ENCODE data around the gene RNGTT. TPM values are rescaled to one million over a fixed set of nuclear protein-coding genes. Genes with fewer than 3 reads are reported as not detected.
"Not testable (repeated sequence)": the region's sequence is repeated elsewhere in the genome, so short reads cannot be mapped to it uniquely, and the experiment has no call there.

RNGTT gene
- total RNA-seq, 1 donor from 2014 or later, result 12.3 TPM

DNA sequence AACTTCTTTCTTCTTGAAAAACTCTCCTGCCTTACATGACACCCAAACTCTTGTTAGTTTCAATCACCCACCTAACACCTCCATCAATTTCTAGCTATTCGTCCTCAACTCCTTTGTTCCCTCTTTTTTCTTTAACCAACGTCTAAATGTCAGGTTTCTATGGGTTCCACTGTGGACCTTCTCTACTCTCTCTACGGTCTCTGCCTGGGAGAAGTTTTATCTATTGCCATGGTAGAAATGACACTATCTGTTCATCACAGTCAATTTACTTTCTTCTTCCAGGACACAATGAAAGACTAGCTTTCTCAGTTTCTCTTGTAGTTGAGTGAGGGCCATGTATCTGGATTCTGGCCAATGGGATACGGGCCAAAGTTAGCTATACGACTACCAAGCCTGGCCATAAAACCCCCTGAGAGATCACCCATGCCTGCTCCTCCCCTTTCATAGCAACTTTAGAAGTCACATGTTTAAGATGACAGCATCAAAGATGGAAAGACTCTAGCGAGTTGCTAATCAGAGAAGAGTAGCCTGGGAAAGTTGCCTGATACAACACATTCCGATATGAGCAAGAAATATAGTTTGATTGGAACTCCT is 17.9 kb downstream of the RNGTT start:
- intact Hi-C loops (cut with DNase I), result no loop called here
- TF ChIP-seq, protein P1, sequence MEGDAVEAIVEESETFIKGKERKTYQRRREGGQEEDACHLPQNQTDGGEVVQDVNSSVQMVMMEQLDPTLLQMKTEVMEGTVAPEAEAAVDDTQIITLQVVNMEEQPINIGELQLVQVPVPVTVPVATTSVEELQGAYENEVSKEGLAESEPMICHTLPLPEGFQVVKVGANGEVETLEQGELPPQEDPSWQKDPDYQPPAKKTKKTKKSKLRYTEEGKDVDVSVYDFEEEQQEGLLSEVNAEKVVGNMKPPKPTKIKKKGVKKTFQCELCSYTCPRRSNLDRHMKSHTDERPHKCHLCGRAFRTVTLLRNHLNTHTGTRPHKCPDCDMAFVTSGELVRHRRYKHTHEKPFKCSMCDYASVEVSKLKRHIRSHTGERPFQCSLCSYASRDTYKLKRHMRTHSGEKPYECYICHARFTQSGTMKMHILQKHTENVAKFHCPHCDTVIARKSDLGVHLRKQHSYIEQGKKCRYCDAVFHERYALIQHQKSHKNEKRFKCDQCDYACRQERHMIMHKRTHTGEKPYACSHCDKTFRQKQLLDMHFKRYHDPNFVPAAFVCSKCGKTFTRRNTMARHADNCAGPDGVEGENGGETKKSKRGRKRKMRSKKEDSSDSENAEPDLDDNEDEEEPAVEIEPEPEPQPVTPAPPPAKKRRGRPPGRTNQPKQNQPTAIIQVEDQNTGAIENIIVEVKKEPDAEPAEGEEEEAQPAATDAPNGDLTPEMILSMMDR (IDR thresholded peaks at IDR 0.05), result no peak
- no peaks in the 10 kb centered on the region for H3K9me3 ChIP-seq
- H3K4me3 ChIP-seq, result no peak overlapping the region
- H3K27me3 ChIP-seq, result no peaks in the 10 kb centered on the region
- no peak for ATAC-seq
- H3K36me3 ChIP-seq, result no peaks in the 10 kb centered on the region
- no peak overlapping the region for H3K27ac ChIP-seq
- H3K4me1 ChIP-seq, result no peaks in the 10 kb centered on the region
- no peak for DNase-seq

DNA sequence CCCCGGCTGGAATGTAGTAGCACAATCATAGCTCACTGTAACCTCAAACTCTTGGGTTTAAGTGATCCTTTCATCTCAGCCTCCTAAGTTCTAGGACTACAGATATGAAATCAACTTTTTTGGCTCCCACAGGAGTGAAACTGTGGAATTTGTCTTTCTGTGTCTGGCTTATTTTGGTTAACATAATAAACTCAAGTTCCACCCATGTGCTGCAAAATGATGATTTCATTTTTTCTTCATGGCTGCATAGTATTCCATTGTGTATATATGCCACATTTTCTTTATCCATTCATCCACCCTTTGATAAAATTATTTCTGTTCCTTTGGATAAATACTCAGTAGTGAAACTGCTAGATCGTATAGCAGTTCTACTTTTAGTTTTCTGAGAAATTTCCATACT is 29.9 kb downstream of the RNGTT start:
- intact Hi-C loops (cut with DNase I), result no loop called here
- no peak for DNase-seq
- TF ChIP-seq, protein P1 (IDR thresholded peaks at IDR 0.05), result no peak
- ATAC-seq, result no peak
- Histone ChIP-seq H3K27ac (no peak overlapping the region), H3K9me3 (peaks cover 9% of the 10 kb centered on the region), H3K4me3 (no peak overlapping the region), H3K36me3 (peaks cover 23% of the 10 kb centered on the region), H3K27me3 (no peaks in the 10 kb centered on the region), H3K4me1 (no peaks in the 10 kb centered on the region)

GRCh38 chr6:88932019-88932418 is 31.4 kb downstream of the RNGTT start:
- DNase-seq; H3K4me1 ChIP-seq; H3K9me3 ChIP-seq; H3K4me3 ChIP-seq; H3K27ac ChIP-seq; ATAC-seq; intact Hi-C loops (cut with DNase I); H3K27me3 ChIP-seq: not testable (repeated sequence)
- H3K36me3 ChIP-seq, result peaks cover 27% of the 10 kb centered on the region

DNA sequence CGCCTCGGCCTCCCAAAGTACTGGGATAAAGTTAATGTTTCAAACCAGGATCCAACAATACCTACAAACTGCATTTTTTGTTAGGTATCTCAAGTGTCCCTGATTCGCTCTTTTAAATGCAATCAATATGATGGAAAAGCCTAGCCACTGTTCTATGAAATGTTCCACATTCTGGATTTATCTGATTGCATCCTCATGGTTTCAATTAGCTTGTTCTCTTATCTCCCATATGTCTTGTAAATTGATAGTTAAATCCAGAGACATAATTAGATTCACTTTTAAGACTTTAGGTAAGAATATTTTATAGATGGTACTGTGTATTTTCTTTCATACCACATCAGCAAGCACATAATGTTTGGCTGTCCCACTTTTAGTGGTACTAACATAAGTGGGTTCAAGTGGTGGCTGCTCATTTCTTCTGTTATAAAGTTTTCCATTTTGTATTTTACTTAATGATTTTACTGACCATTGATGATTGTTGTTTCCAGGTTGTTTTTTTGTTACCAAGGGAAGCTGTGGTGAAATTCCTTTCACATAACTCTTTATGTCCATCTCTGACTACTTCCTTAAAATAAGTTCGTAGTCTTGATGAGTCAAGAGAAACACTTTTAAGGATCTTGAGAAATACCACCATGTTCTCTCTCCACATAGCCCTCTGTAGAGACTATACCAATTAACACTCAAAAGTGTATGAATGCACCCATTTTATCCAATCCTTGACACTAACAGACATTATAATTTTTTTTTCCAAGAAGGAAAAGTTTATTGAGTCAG is 40.5 kb downstream of the RNGTT start:
- TF ChIP-seq, protein P1 (IDR thresholded peaks at IDR 0.05), result no peak
- no peaks in the 10 kb centered on the region for H3K4me1 ChIP-seq
- peak; percentile 78 for ATAC-seq

GRCh38 chr6:88921734-88922133 is 41.7 kb downstream of the RNGTT start:
- H3K9me3 ChIP-seq, result no peaks in the 10 kb centered on the region
- H3K36me3 ChIP-seq, result no peaks in the 10 kb centered on the region
- no peak overlapping the region for H3K4me3 ChIP-seq
- intact Hi-C loops (cut with DNase I), result no loop called here
- DNase-seq (no peak), ATAC-seq (no peak)
- H3K27ac ChIP-seq, result no peak overlapping the region
- TF ChIP-seq, protein P1 (IDR thresholded peaks at IDR 0.05), result no peak
- no peaks in the 10 kb centered on the region for H3K4me1 ChIP-seq
- no peaks in the 10 kb centered on the region for H3K27me3 ChIP-seq

More for the DNA sequence above, 40.5 kb downstream of the RNGTT start:
- no peak for DNase-seq
- intact Hi-C loops (cut with DNase I), result no loop called here
- no peaks in the 10 kb centered on the region for H3K27me3 ChIP-seq
- H3K27ac ChIP-seq, result no peak overlapping the region
- no peak overlapping the region for H3K4me3 ChIP-seq
- H3K36me3 ChIP-seq, result peaks cover under 1% of the 10 kb centered on the region
- no peaks in the 10 kb centered on the region for H3K9me3 ChIP-seq
